ENCODE measurements around the gene POLR3C.

POLR3C gene

GRCh38 chr1:145893306-145894055 lies 69.5 kb downstream of the POLR3C start:
- no peaks in the 10 kb centered on the region for H3K9me3 ChIP-seq (ENCODE audit: control insufficient read depth, low read length)
- no peak for DNase-seq (ENCODE audit: low read depth)

More at GRCh38 chr1:145893306-145894055, 69.5 kb downstream of the POLR3C start:
- no peak overlapping the region for H3K4me3 ChIP-seq (ENCODE audit: low read length)
- peaks cover 35% of the 10 kb centered on the region for H3K4me1 ChIP-seq (ENCODE audit: control insufficient read depth, insufficient read depth, low read length)
- no peaks in the 10 kb centered on the region for H3K36me3 ChIP-seq (ENCODE audit: control insufficient read depth, insufficient read depth, low read length, severe bottlenecking)
- no peak overlapping the region for H3K9ac ChIP-seq (ENCODE audit: low read length)
- H3K27me3 ChIP-seq (replicated peaks; ENCODE audit: control insufficient read depth, insufficient read depth, low read length), result no peaks in the 10 kb centered on the region

Data from adipocyte (in vitro differentiated cells).